ENCODE data around the gene BTG2.

GRCh38 chr1:203349166-203349565 lies 43.8 kb downstream of the BTG2 start:
- no peak for TF ChIP-seq CTCF (IDR thresholded peaks at IDR 0.05; ENCODE audit: low read length)
- no peak for TF ChIP-seq EZH2 (IDR thresholded peaks at IDR 0.05; ENCODE audit: borderline replicate concordance, low read length)
